ENCODE data around the gene SLC6A3. TPM values are rescaled to one million over a fixed set of nuclear protein-coding genes. Genes with fewer than 3 reads are reported as not detected.

Gene SLC6A3
- total RNA-seq, 1 experiment from 2014 or later, result 0.74 TPM

DNA sequence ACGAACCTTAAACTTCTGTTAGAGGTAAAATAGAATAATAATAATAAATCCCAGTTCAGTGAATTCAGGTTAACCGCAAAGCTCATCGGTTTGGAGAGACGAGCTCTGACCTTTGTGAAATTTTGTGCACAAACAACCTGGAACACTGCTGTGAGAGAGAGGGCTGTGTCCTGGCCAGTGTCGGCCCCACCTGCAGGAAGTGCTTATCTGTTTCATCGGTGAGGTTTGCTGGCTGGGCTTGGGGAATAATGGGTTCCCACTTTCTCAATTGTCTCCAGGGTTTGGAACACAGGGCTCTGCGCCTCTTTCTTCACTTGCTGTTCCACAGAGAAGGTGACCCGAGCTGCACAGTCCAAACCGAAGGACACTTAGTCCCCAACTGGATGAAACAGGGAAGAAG is 81.0 kb downstream of the SLC6A3 start:
- ChIA-PET CTCF (interaction anchor here (4.6 kb wide), 1 partner anchor 16 kb away, joined by 22 read pairs; no protein-coding TSS in a partner anchor), POLR2A (no interaction called here)
- no peak for ATAC-seq
- DNase-seq (ENCODE audit: low spot score), result no peak
- Mint-ChIP-seq H3K4me1 (peaks cover 12% of the 10 kb centered on the region; the same call in 1 of the 2 replicates), H3K27me3 (ENCODE audit: low read depth) (peaks cover 2% of the 10 kb centered on the region; the same call in 1 of the 2 replicates), H3K36me3 (no peaks in the 10 kb centered on the region), H3K27ac (no peak overlapping the region), H3K4me3 (no peak overlapping the region), H3K9me3 (no peaks in the 10 kb centered on the region)
- TF ChIP-seq, protein P1, sequence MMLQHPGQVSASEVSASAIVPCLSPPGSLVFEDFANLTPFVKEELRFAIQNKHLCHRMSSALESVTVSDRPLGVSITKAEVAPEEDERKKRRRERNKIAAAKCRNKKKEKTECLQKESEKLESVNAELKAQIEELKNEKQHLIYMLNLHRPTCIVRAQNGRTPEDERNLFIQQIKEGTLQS (CRISPR knock-in tag; conservative IDR thresholded peaks at IDR 0.05), result no peak
- no peak for TF ChIP-seq CREM (CRISPR knock-in tag; IDR thresholded peaks at IDR 0.05)

DNA sequence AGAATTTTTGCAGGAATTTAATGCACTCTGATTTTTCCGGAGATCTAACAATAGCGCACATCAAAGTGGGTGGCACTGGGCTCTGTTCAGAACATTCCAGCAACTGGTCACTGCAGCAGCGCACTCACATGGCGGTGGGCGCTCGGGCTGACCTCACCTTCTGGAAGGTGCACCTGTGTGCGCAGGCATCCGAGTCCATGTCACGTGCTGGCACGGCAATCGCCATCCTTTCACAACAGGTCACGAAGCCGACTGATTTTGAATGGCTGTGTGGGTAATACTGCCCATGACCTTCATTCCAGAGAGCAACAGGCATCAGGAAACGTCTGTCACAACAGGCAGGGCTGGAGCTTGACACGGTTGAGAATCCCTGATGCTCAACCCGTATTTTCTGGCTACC is 81.7 kb downstream of the SLC6A3 start:
- ChIA-PET POLR2A (no interaction called here), CTCF (interaction anchor here (4.6 kb wide), 1 partner anchor 17 kb away, joined by 22 read pairs; no protein-coding TSS in a partner anchor)
- TF ChIP-seq ZBTB21 (CRISPR knock-in tag; IDR thresholded peaks at IDR 0.05; ENCODE audit: borderline replicate concordance) (no peak), CBFB (CRISPR knock-in tag; IDR thresholded peaks at IDR 0.05; ENCODE audit: low read depth) (no peak)
- TF ChIP-seq, protein P2, sequence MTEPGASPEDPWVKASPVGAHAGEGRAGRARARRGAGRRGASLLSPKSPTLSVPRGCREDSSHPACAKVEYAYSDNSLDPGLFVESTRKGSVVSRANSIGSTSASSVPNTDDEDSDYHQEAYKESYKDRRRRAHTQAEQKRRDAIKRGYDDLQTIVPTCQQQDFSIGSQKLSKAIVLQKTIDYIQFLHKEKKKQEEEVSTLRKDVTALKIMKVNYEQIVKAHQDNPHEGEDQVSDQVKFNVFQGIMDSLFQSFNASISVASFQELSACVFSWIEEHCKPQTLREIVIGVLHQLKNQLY (CRISPR knock-in tag; IDR thresholded peaks at IDR 0.05), result no peak
- TF ChIP-seq, protein P3, sequence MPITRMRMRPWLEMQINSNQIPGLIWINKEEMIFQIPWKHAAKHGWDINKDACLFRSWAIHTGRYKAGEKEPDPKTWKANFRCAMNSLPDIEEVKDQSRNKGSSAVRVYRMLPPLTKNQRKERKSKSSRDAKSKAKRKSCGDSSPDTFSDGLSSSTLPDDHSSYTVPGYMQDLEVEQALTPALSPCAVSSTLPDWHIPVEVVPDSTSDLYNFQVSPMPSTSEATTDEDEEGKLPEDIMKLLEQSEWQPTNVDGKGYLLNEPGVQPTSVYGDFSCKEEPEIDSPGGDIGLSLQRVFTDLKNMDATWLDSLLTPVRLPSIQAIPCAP (CRISPR knock-in tag; IDR thresholded peaks at IDR 0.05), result no peak
- DNase-seq (ENCODE audit: low spot score) (no peak), ATAC-seq (no peak)
- H3K4me1 Mint-ChIP-seq, result peaks cover 12% of the 10 kb centered on the region; the same call in 1 of the 2 replicates
- no peak overlapping the region for H3K4me3 Mint-ChIP-seq
- no peaks in the 10 kb centered on the region for H3K9me3 Mint-ChIP-seq
- H3K27ac Mint-ChIP-seq, result no peak overlapping the region
- no peaks in the 10 kb centered on the region for H3K36me3 Mint-ChIP-seq
- H3K27me3 Mint-ChIP-seq (ENCODE audit: low read depth), result peaks cover 2% of the 10 kb centered on the region; the same call in 1 of the 2 replicates

DNA sequence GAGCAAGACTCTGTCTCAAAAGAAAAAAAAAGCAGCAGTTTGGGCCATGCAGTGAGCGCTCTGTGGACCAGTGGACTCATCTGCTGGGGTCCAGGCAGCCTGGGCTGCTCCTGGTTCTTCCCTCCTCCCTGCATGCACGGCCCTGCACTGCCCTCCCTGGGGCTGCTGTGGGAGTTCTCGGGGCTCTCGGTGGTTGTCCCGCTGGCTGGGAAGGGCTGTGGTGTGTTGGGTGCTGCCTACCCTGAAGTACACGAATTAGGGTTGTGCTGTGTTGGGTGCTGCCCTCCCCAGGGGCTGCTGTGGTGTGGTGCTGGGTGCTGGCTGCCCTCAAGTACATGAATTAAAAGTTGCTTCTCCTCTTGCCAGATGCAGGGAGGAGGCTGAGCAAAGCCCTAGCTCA is 82.1 kb downstream of the SLC6A3 start:
- no peak for DNase-seq (ENCODE audit: low spot score)
- Mint-ChIP-seq H3K27me3 (ENCODE audit: low read depth) (peaks cover 2% of the 10 kb centered on the region; the same call in 1 of the 2 replicates), H3K9me3 (no peaks in the 10 kb centered on the region), H3K27ac (no peak overlapping the region), H3K36me3 (no peaks in the 10 kb centered on the region), H3K4me1 (peaks cover 12% of the 10 kb centered on the region; the same call in 1 of the 2 replicates), H3K4me3 (no peak overlapping the region)
- POLR2A ChIA-PET, result no interaction called here
- ATAC-seq, result 0 out of 2 replicates have a peak, but pooled peaks have one; percentile 26
- TF ChIP-seq IRF2 (CRISPR knock-in tag; IDR thresholded peaks at IDR 0.05; ENCODE audit: borderline replicate concordance, low read depth) (no peak), TEAD1 (CRISPR knock-in tag; IDR thresholded peaks at IDR 0.05) (no peak), KAT7 (CRISPR knock-in tag; IDR thresholded peaks at IDR 0.05; ENCODE audit: borderline replicate concordance) (no peak), ZNF396 (CRISPR knock-in tag; IDR thresholded peaks at IDR 0.05; ENCODE audit: borderline replicate concordance) (no peak), RORB (CRISPR knock-in tag; IDR thresholded peaks at IDR 0.05) (no peak), ZNF263 (CRISPR knock-in tag; IDR thresholded peaks at IDR 0.05; ENCODE audit: low read depth) (no peak), EMX1 (CRISPR knock-in tag; IDR thresholded peaks at IDR 0.05) (no peak), ZNF138 (CRISPR knock-in tag; conservative IDR thresholded peaks at IDR 0.05) (no peak), ZBTB21 (CRISPR knock-in tag; IDR thresholded peaks at IDR 0.05; ENCODE audit: borderline replicate concordance) (no peak), TEAD4 (CRISPR knock-in tag; IDR thresholded peaks at IDR 0.05) (no peak), ZNF671 (CRISPR knock-in tag; IDR thresholded peaks at IDR 0.05) (no peak), SP1 (CRISPR knock-in tag; conservative IDR thresholded peaks at IDR 0.05) (no peak)
- TF ChIP-seq, protein P4, sequence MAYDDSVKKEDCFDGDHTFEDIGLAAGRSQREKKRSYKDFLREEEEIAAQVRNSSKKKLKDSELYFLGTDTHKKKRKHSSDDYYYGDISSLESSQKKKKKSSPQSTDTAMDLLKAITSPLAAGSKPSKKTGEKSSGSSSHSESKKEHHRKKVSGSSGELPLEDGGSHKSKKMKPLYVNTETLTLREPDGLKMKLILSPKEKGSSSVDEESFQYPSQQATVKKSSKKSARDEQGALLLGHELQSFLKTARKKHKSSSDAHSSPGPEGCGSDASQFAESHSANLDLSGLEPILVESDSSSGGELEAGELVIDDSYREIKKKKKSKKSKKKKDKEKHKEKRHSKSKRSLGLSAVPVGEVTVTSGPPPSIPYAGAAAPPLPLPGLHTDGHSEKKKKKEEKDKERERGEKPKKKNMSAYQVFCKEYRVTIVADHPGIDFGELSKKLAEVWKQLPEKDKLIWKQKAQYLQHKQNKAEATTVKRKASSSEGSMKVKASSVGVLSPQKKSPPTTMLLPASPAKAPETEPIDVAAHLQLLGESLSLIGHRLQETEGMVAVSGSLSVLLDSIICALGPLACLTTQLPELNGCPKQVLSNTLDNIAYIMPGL (CRISPR knock-in tag; IDR thresholded peaks at IDR 0.05), result no peak
- TF ChIP-seq, protein P5, sequence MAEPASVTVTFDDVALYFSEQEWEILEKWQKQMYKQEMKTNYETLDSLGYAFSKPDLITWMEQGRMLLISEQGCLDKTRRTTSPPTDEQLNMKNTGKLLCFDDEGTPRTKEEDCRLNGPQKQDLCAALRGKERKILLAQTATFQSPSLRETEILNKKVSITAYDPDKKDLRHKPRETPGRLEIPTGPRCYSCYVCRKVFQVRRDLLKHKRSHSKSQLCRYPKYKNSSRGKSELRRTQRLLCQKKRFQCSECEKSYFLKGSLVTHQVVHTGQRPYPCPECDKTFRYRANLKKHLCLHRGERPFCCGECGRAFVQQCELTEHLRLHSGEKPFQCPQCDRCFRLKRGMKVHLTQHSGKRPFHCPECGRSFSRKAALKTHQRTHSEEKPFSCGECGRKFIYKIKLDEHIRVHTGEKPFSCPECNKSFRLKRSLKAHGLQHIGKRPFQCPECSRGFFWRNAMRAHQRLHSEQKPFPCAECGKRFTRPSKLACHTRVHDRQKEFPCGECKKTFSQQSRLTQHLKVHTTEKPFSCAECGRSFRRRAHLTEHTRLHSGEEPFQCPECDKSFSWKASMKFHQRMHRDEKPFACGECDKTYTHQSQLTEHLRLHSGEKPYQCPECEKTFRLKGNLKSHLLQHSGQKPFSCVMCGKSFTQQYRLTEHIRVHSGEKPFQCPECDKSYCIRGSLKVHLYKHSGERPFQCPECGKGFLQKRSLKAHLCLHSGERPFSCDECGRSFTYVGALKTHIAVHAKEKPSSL (CRISPR knock-in tag; conservative IDR thresholded peaks at IDR 0.05), result no peak
- TF ChIP-seq, protein P6, sequence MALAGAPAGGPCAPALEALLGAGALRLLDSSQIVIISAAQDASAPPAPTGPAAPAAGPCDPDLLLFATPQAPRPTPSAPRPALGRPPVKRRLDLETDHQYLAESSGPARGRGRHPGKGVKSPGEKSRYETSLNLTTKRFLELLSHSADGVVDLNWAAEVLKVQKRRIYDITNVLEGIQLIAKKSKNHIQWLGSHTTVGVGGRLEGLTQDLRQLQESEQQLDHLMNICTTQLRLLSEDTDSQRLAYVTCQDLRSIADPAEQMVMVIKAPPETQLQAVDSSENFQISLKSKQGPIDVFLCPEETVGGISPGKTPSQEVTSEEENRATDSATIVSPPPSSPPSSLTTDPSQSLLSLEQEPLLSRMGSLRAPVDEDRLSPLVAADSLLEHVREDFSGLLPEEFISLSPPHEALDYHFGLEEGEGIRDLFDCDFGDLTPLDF (CRISPR knock-in tag; IDR thresholded peaks at IDR 0.05), result no peak
- TF ChIP-seq, protein P1 (CRISPR knock-in tag; conservative IDR thresholded peaks at IDR 0.05), result no peak
- TF ChIP-seq, protein P7, sequence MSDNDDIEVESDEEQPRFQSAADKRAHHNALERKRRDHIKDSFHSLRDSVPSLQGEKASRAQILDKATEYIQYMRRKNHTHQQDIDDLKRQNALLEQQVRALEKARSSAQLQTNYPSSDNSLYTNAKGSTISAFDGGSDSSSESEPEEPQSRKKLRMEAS (CRISPR knock-in tag; IDR thresholded peaks at IDR 0.05), result no peak
- TF ChIP-seq, protein P8, sequence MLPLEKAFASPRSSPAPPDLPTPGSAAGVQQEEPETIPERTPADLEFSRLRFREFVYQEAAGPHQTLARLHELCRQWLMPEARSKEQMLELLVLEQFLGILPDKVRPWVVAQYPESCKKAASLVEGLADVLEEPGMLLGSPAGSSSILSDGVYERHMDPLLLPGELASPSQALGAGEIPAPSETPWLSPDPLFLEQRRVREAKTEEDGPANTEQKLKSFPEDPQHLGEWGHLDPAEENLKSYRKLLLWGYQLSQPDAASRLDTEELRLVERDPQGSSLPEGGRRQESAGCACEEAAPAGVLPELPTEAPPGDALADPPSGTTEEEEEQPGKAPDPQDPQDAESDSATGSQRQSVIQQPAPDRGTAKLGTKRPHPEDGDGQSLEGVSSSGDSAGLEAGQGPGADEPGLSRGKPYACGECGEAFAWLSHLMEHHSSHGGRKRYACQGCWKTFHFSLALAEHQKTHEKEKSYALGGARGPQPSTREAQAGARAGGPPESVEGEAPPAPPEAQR (CRISPR knock-in tag; IDR thresholded peaks at IDR 0.05), result no peak
- CTCF ChIA-PET, result interaction anchor here (4.6 kb wide), 1 partner anchor 17 kb away, joined by 22 read pairs; no protein-coding TSS in a partner anchor
